Stimulated activated CD4-positive, alpha-beta T cell treated with anti-CD3 and anti-CD28 coated beads, Interleukin-1b, Interleukin-23, amount 100 ng/mL, for 24 hours (primary cell): ENCODE data around the gene LHPP.
A peak's percentile ranks its signal among the peaks of the same experiment; 100 is the strongest.
"Not testable (repeated sequence)": the region's sequence is repeated elsewhere in the genome, so short reads cannot be mapped to it uniquely, and the experiment has no call there.

Experiments
- DNase-seq, 4 experiments: peaks; one replicate each; pipeline ENCODE4 v3.0.0-alpha.2; 2020; ENCODE audit warnings: low read depth in 4 of 4, low spot score in 1 of 4

The LHPP gene

GRCh38 chr10:124604214-124605000 is 142.8 kb downstream of the LHPP start:
- DNase-seq, result no peak

GRCh38 chr10:124605001-124605370 is 143.4 kb downstream of the LHPP start:
- no peak for DNase-seq

GRCh38 chr10:124605481-124605855 is 143.8 kb downstream of the LHPP start:
- DNase-seq, result no peak

GRCh38 chr10:124605856-124606812 is 144.5 kb downstream of the LHPP start:
- DNase-seq, result no peak

- DNase-seq, result no peak
These were observed 145.2 kb downstream of the LHPP start for GRCh38 chr10:124606822-124607221.

- no peak for DNase-seq
These were observed 146.1 kb downstream of the LHPP start for GRCh38 chr10:124607693-124608092.

- no peak for DNase-seq
These were observed 146.6 kb downstream of the LHPP start for GRCh38 chr10:124608093-124608721.

GRCh38 chr10:124609698-124610097 is 148.1 kb downstream of the LHPP start:
- DNase-seq, result no peak

GRCh38 chr10:124610186-124610585 is 148.6 kb downstream of the LHPP start:
- DNase-seq, result not testable (repeated sequence)

- DNase-seq, result not testable (repeated sequence)
These were observed 149.2 kb downstream of the LHPP start for GRCh38 chr10:124610851-124611250.

GRCh38 chr10:124611738-124612137 is 150.1 kb downstream of the LHPP start:
- no peak for DNase-seq

GRCh38 chr10:124612611-124613498 is 151.2 kb downstream of the LHPP start:
- no peak for DNase-seq

GRCh38 chr10:124614003-124614659 is 152.5 kb downstream of the LHPP start:
- peak in 3 of 4 experiments; percentile 29 to 69 (median 41) for DNase-seq

GRCh38 chr10:124615259-124615658 is 153.6 kb downstream of the LHPP start:
- no peak for DNase-seq

GRCh38 chr10:124616040-124616835 is 154.6 kb downstream of the LHPP start:
- DNase-seq, result no peak

GRCh38 chr10:124616836-124617130 is 155.2 kb downstream of the LHPP start:
- no peak for DNase-seq

- no peak for DNase-seq
These were observed 156.9 kb downstream of the LHPP start for GRCh38 chr10:124618470-124619073.

- no peak for DNase-seq
These were observed 157.6 kb downstream of the LHPP start for GRCh38 chr10:124619195-124619594.
